ENCODE measurements around the gene ACE.

ACE gene

GRCh38 chr17:63537991-63538692 is 61.3 kb downstream of the ACE start:
- DNase-seq (ENCODE audit: low read depth): no peak

GRCh38 chr17:63538693-63539595 is 62.1 kb downstream of the ACE start:
- DNase-seq (ENCODE audit: low read depth): no peak

- no peak for DNase-seq (ENCODE audit: low read depth)
Measured at GRCh38 chr17:63540590-63540989, 63.7 kb downstream of the ACE start.

- no peak for DNase-seq (ENCODE audit: low read depth)
Measured at GRCh38 chr17:63542218-63542545, 65.3 kb downstream of the ACE start.

- DNase-seq (ENCODE audit: low read depth): no peak
Measured at GRCh38 chr17:63542942-63543821, 66.3 kb downstream of the ACE start.

- DNase-seq (ENCODE audit: low read depth): no peak
Measured at GRCh38 chr17:63543822-63544420, 67.1 kb downstream of the ACE start.

GRCh38 chr17:63544467-63545301 is 67.8 kb downstream of the ACE start:
- DNase-seq (ENCODE audit: low read depth): no peak

- no peak for DNase-seq (ENCODE audit: low read depth)
Measured at GRCh38 chr17:63546308-63547082, 69.6 kb downstream of the ACE start.

GRCh38 chr17:63547083-63547523 is 70.2 kb downstream of the ACE start:
- DNase-seq (ENCODE audit: low read depth): no peak
